ENCODE measurements around the gene GGTLC1. TPM values are rescaled to one million over a fixed set of nuclear protein-coding genes. Genes with fewer than 3 reads are reported as not detected.

The GGTLC1 gene
- polyA plus RNA-seq, 2 of the 4 experiments (the other 2 are of a cell fraction) = not detected

GRCh38 chr20:23959054-23959453, 29.5 kb downstream of the GGTLC1 start:
- TF ChIP-seq MYC (IDR thresholded peaks at IDR 0.05; ENCODE audit: borderline replicate concordance, low read length) = no peak
- TF ChIP-seq, protein P1, sequence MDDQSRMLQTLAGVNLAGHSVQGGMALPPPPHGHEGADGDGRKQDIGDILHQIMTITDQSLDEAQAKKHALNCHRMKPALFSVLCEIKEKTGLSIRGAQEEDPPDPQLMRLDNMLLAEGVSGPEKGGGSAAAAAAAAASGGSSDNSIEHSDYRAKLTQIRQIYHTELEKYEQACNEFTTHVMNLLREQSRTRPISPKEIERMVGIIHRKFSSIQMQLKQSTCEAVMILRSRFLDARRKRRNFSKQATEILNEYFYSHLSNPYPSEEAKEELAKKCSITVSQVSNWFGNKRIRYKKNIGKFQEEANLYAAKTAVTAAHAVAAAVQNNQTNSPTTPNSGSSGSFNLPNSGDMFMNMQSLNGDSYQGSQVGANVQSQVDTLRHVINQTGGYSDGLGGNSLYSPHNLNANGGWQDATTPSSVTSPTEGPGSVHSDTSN (IDR thresholded peaks at IDR 0.05) = no peak
- TF ChIP-seq RAD21 (conservative IDR thresholded peaks at IDR 0.05 in 1 of 2, IDR thresholded peaks at IDR 0.05 in 1 of 2) = no peak
- no peak for TF ChIP-seq HEYL (CRISPR knock-in tag; IDR thresholded peaks at IDR 0.05)
- TF ChIP-seq FOSL2 (IDR thresholded peaks at IDR 0.05) = no peak
- TF ChIP-seq FOSL2 (CRISPR knock-in tag; IDR thresholded peaks at IDR 0.05) = no peak
- no peak for TF ChIP-seq ELK1 (IDR thresholded peaks at IDR 0.05; ENCODE audit: low read depth, low read length)
- no peak for TF ChIP-seq HDAC2 (IDR thresholded peaks at IDR 0.05)
- no peak for TF ChIP-seq USF2 (IDR thresholded peaks at IDR 0.05)
- no peak for TF ChIP-seq CHD2 (IDR thresholded peaks at IDR 0.05; ENCODE audit: low read length, partially characterized antibody)
- TF ChIP-seq HOXB5 (CRISPR knock-in tag; IDR thresholded peaks at IDR 0.05) = no peak
- TF ChIP-seq TP53 (CRISPR knock-in tag; IDR thresholded peaks at IDR 0.05) = no peak
- TF ChIP-seq POLR2A (IDR thresholded peaks at IDR 0.05; ENCODE audit: low read length) = no peak
- TF ChIP-seq RARB (CRISPR knock-in tag; IDR thresholded peaks at IDR 0.05) = no peak
- no peak for TF ChIP-seq ZC3H11A (IDR thresholded peaks at IDR 0.05)
- TF ChIP-seq, protein P2, sequence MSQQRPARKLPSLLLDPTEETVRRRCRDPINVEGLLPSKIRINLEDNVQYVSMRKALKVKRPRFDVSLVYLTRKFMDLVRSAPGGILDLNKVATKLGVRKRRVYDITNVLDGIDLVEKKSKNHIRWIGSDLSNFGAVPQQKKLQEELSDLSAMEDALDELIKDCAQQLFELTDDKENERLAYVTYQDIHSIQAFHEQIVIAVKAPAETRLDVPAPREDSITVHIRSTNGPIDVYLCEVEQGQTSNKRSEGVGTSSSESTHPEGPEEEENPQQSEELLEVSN (IDR thresholded peaks at IDR 0.05; ENCODE audit: borderline replicate concordance, low read depth) = no peak
- TF ChIP-seq JUN (IDR thresholded peaks at IDR 0.05) = no peak
- TF ChIP-seq, protein P3, sequence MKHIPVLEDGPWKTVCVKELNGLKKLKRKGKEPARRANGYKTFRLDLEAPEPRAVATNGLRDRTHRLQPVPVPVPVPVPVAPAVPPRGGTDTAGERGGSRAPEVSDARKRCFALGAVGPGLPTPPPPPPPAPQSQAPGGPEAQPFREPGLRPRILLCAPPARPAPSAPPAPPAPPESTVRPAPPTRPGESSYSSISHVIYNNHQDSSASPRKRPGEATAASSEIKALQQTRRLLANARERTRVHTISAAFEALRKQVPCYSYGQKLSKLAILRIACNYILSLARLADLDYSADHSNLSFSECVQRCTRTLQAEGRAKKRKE (CRISPR knock-in tag; IDR thresholded peaks at IDR 0.05; ENCODE audit: low read depth) = no peak
- no peak for TF ChIP-seq BCL3 (IDR thresholded peaks at IDR 0.05)
- WGBS (ENCODE audit: missing lambda C conversion rate) = 29% methylated on average over 7 of the region's 7 CpGs
- ChIA-PET CTCF (interaction anchor here (0.9 to 1.2 kb wide), 2 partner anchors 16 to 22 kb away, joined by 3 to 4 read pairs; no protein-coding TSS in a partner anchor), POLR2A (no interaction called here)
- ATAC-seq (no peak), DNase-seq (ENCODE audit: low read depth in 1 of 2, low spot score in 1 of 2) (no peak), FAIRE-seq (no peak)
- Histone ChIP-seq H3K27ac (no peak overlapping the region), H3K4me2 (no peak overlapping the region), H3K4me1 (no peaks in the 10 kb centered on the region), H3K4me3 (no peak overlapping the region), H3K9me3 (no peaks in the 10 kb centered on the region)

DNA sequence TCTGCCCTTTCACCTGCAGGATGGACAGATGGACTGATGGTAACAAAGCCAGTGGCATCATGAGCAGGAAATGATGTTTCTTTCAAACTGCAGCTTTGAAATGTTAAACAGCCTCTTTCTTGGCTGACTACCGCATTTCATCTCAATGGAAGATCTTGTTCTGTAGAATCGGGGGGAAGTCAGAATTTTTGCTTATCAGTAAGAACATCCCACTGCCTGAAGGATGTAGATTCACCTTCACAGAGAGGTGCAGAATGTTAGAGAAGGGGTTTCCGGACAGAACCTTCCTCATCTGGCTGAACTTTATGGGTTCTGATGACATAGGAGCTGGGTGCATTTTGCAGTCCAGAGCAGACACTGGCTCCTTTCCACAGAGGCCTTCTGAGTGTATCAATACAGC, 32.7 kb downstream of the GGTLC1 start:
- no peak for TF ChIP-seq JUNB (IDR thresholded peaks at IDR 0.05)
- no peak for TF ChIP-seq EHF (CRISPR knock-in tag; IDR thresholded peaks at IDR 0.05)
- no peak for TF ChIP-seq REST (IDR thresholded peaks at IDR 0.05)
- TF ChIP-seq MAFK (IDR thresholded peaks at IDR 0.05; ENCODE audit: partially characterized antibody) = no peak
- no peak for TF ChIP-seq NR3C1 (IDR thresholded peaks at IDR 0.05)
- ATAC-seq (no peak), DNase-seq (ENCODE audit: low read depth in 1 of 2, low spot score in 1 of 2) (no peak), FAIRE-seq (no peak)
- CTCF ChIA-PET = interaction anchor here (0.7 kb wide), 1 partner anchor 636 kb away, joined by 3 read pairs; no protein-coding TSS in a partner anchor
- no peaks in the 10 kb centered on the region for H3K9me3 ChIP-seq
- H3K27ac ChIP-seq = no peak overlapping the region
- no peak overlapping the region for H3K4me2 ChIP-seq
- WGBS (ENCODE audit: missing lambda C conversion rate) = 59% methylated on average over 3 of the region's 3 CpGs
- POLR2A ChIA-PET = no interaction called here
- H3K4me3 ChIP-seq = no peak overlapping the region
- no peaks in the 10 kb centered on the region for H3K4me1 ChIP-seq

Data from A549 (cell line).